HEK293T (cell line): ENCODE data around the gene TTC1.

ENCODE experiments used
- BHLHE40 ChIP-seq: fragments of 450-650 bp; IDR thresholded peaks from 2 replicates; pipeline ENCODE4 v1.6.1; 2016; ENCODE audit warnings: mild to moderate bottlenecking, moderate library complexity, borderline replicate concordance
- ELF4 ChIP-seq: fragments of 450-650 bp; IDR thresholded peaks from 2 replicates; pipeline ENCODE4 v1.6.1; 2017; ENCODE audit warnings: antibody characterized with exemption
- FOXA1 ChIP-seq: fragments of 450-650 bp; IDR thresholded peaks from 2 replicates; pipeline ENCODE4 v1.6.1; 2016; ENCODE audit warnings: mild to moderate bottlenecking
- FOXK2 ChIP-seq: fragments of 450-650 bp; IDR thresholded peaks from 2 replicates; pipeline ENCODE4 v1.6.1; 2016; ENCODE audit warnings: mild to moderate bottlenecking
- FOXM1 ChIP-seq: fragments of 450-650 bp; IDR thresholded peaks from 2 replicates; pipeline ENCODE4 v1.6.1; 2017; ENCODE audit warnings: mild to moderate bottlenecking, borderline replicate concordance
- NFRKB ChIP-seq: fragments of 450-650 bp; IDR thresholded peaks from 2 replicates; pipeline ENCODE4 v1.6.1; 2016; ENCODE audit warnings: mild to moderate bottlenecking, moderate library complexity
- SP1 ChIP-seq: fragments of 450-650 bp; IDR thresholded peaks from 2 replicates; pipeline ENCODE4 v1.6.1; 2017
- SUZ12 ChIP-seq: fragments of 450-650 bp; IDR thresholded peaks from 2 replicates; pipeline ENCODE4 v1.6.1; 2016; ENCODE audit warnings: mild to moderate bottlenecking
- TF ChIP-seq, protein P1 (sequence below): fragments of 450-650 bp; IDR thresholded peaks from 2 replicates; pipeline ENCODE4 v1.6.1; 2016

DNA sequence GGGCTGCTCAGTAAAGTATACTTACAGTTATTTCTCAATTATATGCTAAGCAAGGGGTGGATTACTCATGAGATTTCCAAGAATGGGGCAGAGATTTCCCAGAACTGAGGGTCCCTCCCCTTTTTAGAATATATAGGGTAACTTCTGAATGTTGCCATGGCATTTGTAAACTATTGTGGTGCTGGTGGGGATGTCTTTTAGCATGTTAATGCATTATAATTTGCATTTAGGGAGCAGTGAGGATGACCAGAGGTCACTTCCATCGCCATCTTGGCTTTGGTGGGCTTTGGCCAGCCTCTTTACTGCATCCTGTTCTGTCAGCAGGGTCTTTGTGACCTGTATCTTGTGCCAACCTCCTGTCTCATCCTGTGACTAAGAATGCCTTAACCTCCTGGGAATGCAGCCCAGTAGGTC is 35.5 kb downstream of the TTC1 start:
- TF ChIP-seq SUZ12 = no peak
- no peak for TF ChIP-seq BHLHE40
- no peak for TF ChIP-seq FOXA1
- TF ChIP-seq NFRKB = no peak
- TF ChIP-seq, protein P1, sequence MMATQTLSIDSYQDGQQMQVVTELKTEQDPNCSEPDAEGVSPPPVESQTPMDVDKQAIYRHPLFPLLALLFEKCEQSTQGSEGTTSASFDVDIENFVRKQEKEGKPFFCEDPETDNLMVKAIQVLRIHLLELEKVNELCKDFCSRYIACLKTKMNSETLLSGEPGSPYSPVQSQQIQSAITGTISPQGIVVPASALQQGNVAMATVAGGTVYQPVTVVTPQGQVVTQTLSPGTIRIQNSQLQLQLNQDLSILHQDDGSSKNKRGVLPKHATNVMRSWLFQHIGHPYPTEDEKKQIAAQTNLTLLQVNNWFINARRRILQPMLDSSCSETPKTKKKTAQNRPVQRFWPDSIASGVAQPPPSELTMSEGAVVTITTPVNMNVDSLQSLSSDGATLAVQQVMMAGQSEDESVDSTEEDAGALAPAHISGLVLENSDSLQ = no peak
- TF ChIP-seq FOXK2 = no peak
- TF ChIP-seq ELF4 = no peak
- TF ChIP-seq FOXM1 = no peak
- no peak for TF ChIP-seq SP1
